ENCODE data around the gene NPY5R.

DNA sequence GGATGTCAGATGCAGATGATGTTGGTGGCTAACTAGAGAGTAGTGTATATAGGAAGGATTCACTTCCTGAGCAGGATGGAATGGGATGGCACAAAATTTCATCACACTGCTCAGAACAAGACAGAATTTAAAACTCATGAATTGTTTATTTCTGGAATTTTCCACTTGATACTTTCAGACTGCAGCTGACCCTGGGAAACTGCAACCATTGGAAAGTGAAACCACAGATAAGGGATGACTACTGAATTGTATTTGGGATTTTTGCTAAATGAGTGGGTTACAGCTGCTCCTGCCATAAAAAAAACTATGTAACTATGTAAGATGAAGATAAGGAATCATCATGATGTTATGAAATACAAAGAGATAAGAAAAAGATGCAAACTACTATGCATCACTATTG, 51.4 kb downstream of the NPY5R start:
- TF ChIP-seq, protein P1, sequence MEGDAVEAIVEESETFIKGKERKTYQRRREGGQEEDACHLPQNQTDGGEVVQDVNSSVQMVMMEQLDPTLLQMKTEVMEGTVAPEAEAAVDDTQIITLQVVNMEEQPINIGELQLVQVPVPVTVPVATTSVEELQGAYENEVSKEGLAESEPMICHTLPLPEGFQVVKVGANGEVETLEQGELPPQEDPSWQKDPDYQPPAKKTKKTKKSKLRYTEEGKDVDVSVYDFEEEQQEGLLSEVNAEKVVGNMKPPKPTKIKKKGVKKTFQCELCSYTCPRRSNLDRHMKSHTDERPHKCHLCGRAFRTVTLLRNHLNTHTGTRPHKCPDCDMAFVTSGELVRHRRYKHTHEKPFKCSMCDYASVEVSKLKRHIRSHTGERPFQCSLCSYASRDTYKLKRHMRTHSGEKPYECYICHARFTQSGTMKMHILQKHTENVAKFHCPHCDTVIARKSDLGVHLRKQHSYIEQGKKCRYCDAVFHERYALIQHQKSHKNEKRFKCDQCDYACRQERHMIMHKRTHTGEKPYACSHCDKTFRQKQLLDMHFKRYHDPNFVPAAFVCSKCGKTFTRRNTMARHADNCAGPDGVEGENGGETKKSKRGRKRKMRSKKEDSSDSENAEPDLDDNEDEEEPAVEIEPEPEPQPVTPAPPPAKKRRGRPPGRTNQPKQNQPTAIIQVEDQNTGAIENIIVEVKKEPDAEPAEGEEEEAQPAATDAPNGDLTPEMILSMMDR (IDR thresholded peaks at IDR 0.05 in 2 of 3, conservative IDR thresholded peaks at IDR 0.05 in 1 of 3; ENCODE audit: borderline replicate concordance in 1 of 3, insufficient read depth in 1 of 3, low read depth in 2 of 3, low read length in 2 of 3), result no peak
- TF ChIP-seq ELF1 (IDR thresholded peaks at IDR 0.05; ENCODE audit: borderline replicate concordance, low read depth) (no peak), POLR2A (IDR thresholded peaks at IDR 0.05; ENCODE audit: borderline replicate concordance, extremely low read depth, insufficient read depth, insufficient read length) (no peak), ZNF274 (IDR thresholded peaks at IDR 0.05; ENCODE audit: low read depth, low read length) (no peak), EZH2 (IDR thresholded peaks at IDR 0.05) (no peak), JUND (IDR thresholded peaks at IDR 0.05) (no peak), POLR2AphosphoS5 (IDR thresholded peaks at IDR 0.05; ENCODE audit: low read depth, low read length) (no peak), SRF (IDR thresholded peaks at IDR 0.05; ENCODE audit: low read depth) (no peak)

Measured in HCT116 (cell line).